ENCODE results near the gene SYNE1. TPM values are rescaled to one million over a fixed set of nuclear protein-coding genes. Genes with fewer than 3 reads are reported as not detected.

The SYNE1 gene
- polyA plus RNA-seq, 1 experiment, result 35.7 TPM

- Histone ChIP-seq H3K27me3 (ENCODE audit: control insufficient read depth, insufficient read depth, low read length) (no peaks in the 10 kb centered on the region), H3K4me3 (ENCODE audit: low read depth, low read length) (no peak overlapping the region), H3K27ac (ENCODE audit: low read depth, low read length) (no peak overlapping the region), H3K9me3 (ENCODE audit: control insufficient read depth, insufficient read depth, low read length) (no peaks in the 10 kb centered on the region)
- POLR2A ChIA-PET, result no interaction called here
- TF ChIP-seq CTCF (IDR thresholded peaks at IDR 0.05; ENCODE audit: low read depth, low read length), result no peak
- CTCF ChIA-PET, result interaction anchor here (1.6 kb wide), 1 partner anchor 405 kb away, joined by 4 read pairs; no protein-coding TSS in a partner anchor
- DNase-seq (ENCODE audit: low read depth, low spot score), result no peak
These were observed 466.9 kb downstream of the SYNE1 start for GRCh38 chr6:152170313-152170701.

- no peak for DNase-seq (ENCODE audit: low read depth, low spot score)
- no peak overlapping the region for H3K27ac ChIP-seq (ENCODE audit: low read depth, low read length)
- CTCF ChIA-PET, result interaction anchor here (0.8 to 1.5 kb wide), 2 partner anchors 43 to 100 kb away, joined by 5 to 6 read pairs; no protein-coding TSS in a partner anchor
These were observed 469.2 kb downstream of the SYNE1 start for GRCh38 chr6:152167641-152168603.

GRCh38 chr6:152166897-152167296 lies 470.3 kb downstream of the SYNE1 start:
- H3K27ac ChIP-seq (ENCODE audit: low read depth, low read length), result no peak overlapping the region
- no peak for DNase-seq (ENCODE audit: low read depth, low spot score)
- TF ChIP-seq CTCF (IDR thresholded peaks at IDR 0.05; ENCODE audit: low read depth, low read length), result no peak
- ChIA-PET CTCF (interaction anchor here (0.6 kb wide), 1 partner anchor 37 kb away, joined by 3 read pairs; no protein-coding TSS in a partner anchor), POLR2A (no interaction called here)
- H3K27me3 ChIP-seq (ENCODE audit: control insufficient read depth, insufficient read depth, low read length), result no peaks in the 10 kb centered on the region
- no peaks in the 10 kb centered on the region for H3K9me3 ChIP-seq (ENCODE audit: control insufficient read depth, insufficient read depth, low read length)
- H3K4me3 ChIP-seq (ENCODE audit: low read depth, low read length), result no peak overlapping the region

More at GRCh38 chr6:152167641-152168603, 469.2 kb downstream of the SYNE1 start:
- Histone ChIP-seq H3K27me3 (ENCODE audit: control insufficient read depth, insufficient read depth, low read length) (no peaks in the 10 kb centered on the region), H3K9me3 (ENCODE audit: control insufficient read depth, insufficient read depth, low read length) (no peaks in the 10 kb centered on the region), H3K4me3 (ENCODE audit: low read depth, low read length) (no peak overlapping the region)
- TF ChIP-seq CTCF (IDR thresholded peaks at IDR 0.05; ENCODE audit: low read depth, low read length), result no peak
- POLR2A ChIA-PET, result no interaction called here

- H3K4me3 ChIP-seq (ENCODE audit: low read depth, low read length), result no peak overlapping the region
- H3K27me3 ChIP-seq (ENCODE audit: control insufficient read depth, insufficient read depth, low read length), result no peaks in the 10 kb centered on the region
- H3K27ac ChIP-seq (ENCODE audit: low read depth, low read length), result no peak overlapping the region
- DNase-seq (ENCODE audit: low read depth, low spot score), result no peak
- H3K9me3 ChIP-seq (ENCODE audit: control insufficient read depth, insufficient read depth, low read length), result no peaks in the 10 kb centered on the region
- no peak for TF ChIP-seq CTCF (IDR thresholded peaks at IDR 0.05; ENCODE audit: low read depth, low read length)
- ChIA-PET CTCF (interaction anchor here (1.2 kb wide), 1 partner anchor 401 kb away, joined by 3 read pairs; no protein-coding TSS in a partner anchor), POLR2A (no interaction called here)
These were observed 470.7 kb downstream of the SYNE1 start for GRCh38 chr6:152166497-152166896.

GRCh38 chr6:152164957-152165356 lies 472.2 kb downstream of the SYNE1 start:
- Histone ChIP-seq H3K4me3 (ENCODE audit: low read depth, low read length) (no peak overlapping the region), H3K27ac (ENCODE audit: low read depth, low read length) (no peak overlapping the region), H3K9me3 (ENCODE audit: control insufficient read depth, insufficient read depth, low read length) (no peaks in the 10 kb centered on the region), H3K27me3 (ENCODE audit: control insufficient read depth, insufficient read depth, low read length) (no peaks in the 10 kb centered on the region)
- POLR2A ChIA-PET, result no interaction called here
- TF ChIP-seq CTCF (IDR thresholded peaks at IDR 0.05; ENCODE audit: low read depth, low read length), result no peak
- DNase-seq (ENCODE audit: low read depth, low spot score), result no peak
- CTCF ChIA-PET, result no interaction called here
